AG04449 (cell line): ENCODE data around the gene ATP10B.

Source experiments
- CTCF ChIA-PET: fragments of 350-600 bp; formaldehyde crosslinking; extraction: SDS; loops from one replicate; lab custom pipeline; 2021; ENCODE audit warnings: antibody characterized with exemption; lab: Yijun Ruan, JAX
- POLR2A ChIA-PET: fragments of 400-600, 350-600 bp; formaldehyde crosslinking; extraction: SDS; loops from one replicate; lab custom pipeline; 2020; ENCODE audit warnings: antibody characterized with exemption, inconsistent platforms; lab: Yijun Ruan, JAX
- DNase-seq: peaks from one replicate; pipeline ENCODE4 v3.0.0-alpha.2; 2010; ENCODE audit warnings: low read depth, low spot score
- H3K4me3 ChIP-seq: 2 replicates; pipeline ENCODE4 v1.5.1; 2011; ENCODE audit warnings: low read depth, mild to moderate bottlenecking, control low read depth, low read length
- CTCF ChIP-seq: IDR thresholded peaks from one replicate; pipeline ENCODE4 v1.5.1; 2011; ENCODE audit warnings: mild to moderate bottlenecking, moderate library complexity, low read length, control low read depth, inconsistent platforms; ENCODE audit not compliant: insufficient read depth; ENCODE audit errors: missing control alignments

The ATP10B gene

GRCh38 chr5:160537116-160537515, 314.9 kb downstream of the ATP10B start:
- no peak for TF ChIP-seq CTCF
- ChIA-PET POLR2A (no interaction called here), CTCF (no interaction called here)
- H3K4me3 ChIP-seq: no peak overlapping the region
- no peak for DNase-seq

GRCh38 chr5:160534914-160535313, 317.1 kb downstream of the ATP10B start:
- TF ChIP-seq CTCF: no peak
- ChIA-PET POLR2A (no interaction called here), CTCF (interaction anchor here (1.1 kb wide), 1 partner anchor 96 kb away, joined by 3 read pairs; no protein-coding TSS in a partner anchor)
- no peak for DNase-seq
- no peak overlapping the region for H3K4me3 ChIP-seq

- H3K4me3 ChIP-seq: no peak overlapping the region
- TF ChIP-seq CTCF: no peak
- no peak for DNase-seq
- POLR2A ChIA-PET: no interaction called here
- CTCF ChIA-PET: no interaction called here
These were observed 317.9 kb downstream of the ATP10B start for GRCh38 chr5:160534125-160534524.

- POLR2A ChIA-PET: no interaction called here
- DNase-seq: no peak
- no peak overlapping the region for H3K4me3 ChIP-seq
- TF ChIP-seq CTCF: no peak
- CTCF ChIA-PET: interaction anchor here (0.9 kb wide), 1 partner anchor 16 kb away, joined by 3 read pairs; no protein-coding TSS in a partner anchor
These were observed 326.3 kb downstream of the ATP10B start for GRCh38 chr5:160525471-160526261.

- H3K4me3 ChIP-seq: no peak overlapping the region
- no peak for TF ChIP-seq CTCF
- CTCF ChIA-PET: interaction anchor here (0.9 kb wide), 1 partner anchor 15 kb away, joined by 3 read pairs; no protein-coding TSS in a partner anchor
- POLR2A ChIA-PET: no interaction called here
- DNase-seq: no peak
These were observed 327.2 kb downstream of the ATP10B start for GRCh38 chr5:160524827-160525226.

GRCh38 chr5:160523502-160524163, 328.4 kb downstream of the ATP10B start:
- H3K4me3 ChIP-seq: no peak overlapping the region
- ChIA-PET POLR2A (no interaction called here), CTCF (no interaction called here)
- TF ChIP-seq CTCF: no peak
- DNase-seq: no peak
